AG20443 (cell line): ENCODE results near the gene NAPEPLD.
"Not testable (repeated sequence)": the region's sequence is repeated elsewhere in the genome, so short reads cannot be mapped to it uniquely, and the experiment has no call there.

Source experiments
- DNase-seq: peaks from one replicate; pipeline ENCODE4 v3.0.0; 2012; ENCODE audit warnings: low spot score, mixed read lengths

NAPEPLD gene

DNA sequence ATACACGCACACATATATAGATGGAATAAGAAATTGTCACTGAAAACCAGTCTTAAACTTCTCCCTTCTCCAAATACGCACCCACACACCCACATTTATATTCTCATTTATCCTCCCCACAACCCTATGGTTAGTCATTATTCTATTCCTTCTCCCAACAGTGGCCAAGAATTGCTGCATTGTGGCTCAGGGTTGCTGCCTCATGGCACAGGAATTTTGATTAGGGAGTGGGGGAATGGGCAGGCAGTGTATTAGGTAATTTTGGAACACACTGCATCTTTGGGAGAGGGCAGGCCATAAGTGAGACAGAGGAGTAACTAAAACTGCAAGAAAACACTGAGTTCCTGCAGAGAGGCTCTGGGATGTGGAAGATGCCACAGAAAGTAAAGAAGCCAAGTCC is 35.7 kb downstream of the NAPEPLD start:
- DNase-seq: peak; percentile 89

DNA sequence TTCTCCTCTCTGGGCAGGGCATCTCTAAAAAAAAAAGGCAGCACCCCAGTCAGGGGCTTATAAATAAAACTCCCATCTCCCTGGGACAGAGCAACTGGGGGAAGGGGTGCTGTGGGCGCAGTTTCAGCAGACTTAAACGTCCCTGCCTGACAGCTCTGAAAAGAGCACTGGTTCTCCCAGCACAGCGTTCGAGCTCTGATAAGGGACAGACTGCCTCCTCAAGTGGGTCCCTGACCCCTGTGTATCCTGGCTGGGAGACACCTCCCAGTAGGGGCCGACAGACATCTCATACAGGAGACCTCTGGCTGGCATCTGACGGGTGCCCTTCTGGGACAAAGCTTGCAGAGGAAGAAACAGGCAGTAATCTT is 42.2 kb downstream of the NAPEPLD start:
- DNase-seq: not testable (repeated sequence)

DNA sequence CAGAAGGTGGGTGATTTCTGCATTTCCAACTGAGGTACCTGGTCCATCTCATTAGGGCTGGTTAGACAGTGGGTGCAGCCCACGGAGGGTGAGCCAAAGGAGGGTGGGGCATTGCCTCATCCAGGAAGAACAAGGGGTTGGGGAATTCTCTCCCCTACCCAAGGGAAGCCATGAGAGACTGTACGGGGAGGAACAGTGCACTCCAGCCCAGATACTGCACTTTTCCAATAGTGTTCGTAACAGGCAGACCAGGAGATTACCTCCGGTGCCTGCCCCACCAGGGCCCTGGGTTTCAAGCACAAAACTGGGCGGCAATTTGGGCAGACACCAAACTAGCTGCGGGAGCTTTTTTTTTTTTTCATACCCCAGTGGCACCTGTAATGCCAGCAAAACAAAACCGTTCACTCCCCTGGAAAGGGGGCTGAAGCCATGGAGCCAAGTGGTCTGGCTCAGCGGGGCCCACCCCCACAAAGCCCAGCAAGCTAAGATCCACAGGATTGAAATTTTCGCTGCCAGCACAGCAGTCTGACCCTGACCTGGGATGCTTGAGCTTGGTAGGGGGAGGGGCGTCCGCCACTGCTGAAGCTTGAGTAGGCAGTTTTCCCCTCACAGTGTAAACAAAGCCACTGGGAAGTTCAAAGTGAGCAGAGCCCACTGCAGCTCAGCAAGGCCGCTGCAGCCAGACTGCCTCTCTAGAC is 42.7 kb downstream of the NAPEPLD start:
- DNase-seq: no peak

DNA sequence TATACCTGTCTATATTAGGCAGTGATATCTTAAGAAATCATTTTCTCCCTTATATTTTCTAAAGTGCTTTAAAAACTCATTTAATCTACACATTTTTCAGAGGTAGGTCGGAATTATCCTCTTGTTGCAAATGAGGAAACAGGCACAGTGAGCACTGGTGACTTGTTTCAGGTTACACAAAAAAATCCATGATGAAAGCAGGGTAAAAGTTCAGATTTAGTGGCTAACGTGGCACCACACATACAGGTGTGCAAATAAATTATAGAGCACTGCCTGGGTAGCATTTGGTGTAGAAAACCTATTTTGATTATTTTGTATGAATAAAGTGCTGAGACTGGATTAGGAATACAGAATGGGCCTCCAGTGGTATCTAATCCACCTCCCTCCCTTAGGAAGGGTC is 47.4 kb downstream of the NAPEPLD start:
- no peak for DNase-seq

DNA sequence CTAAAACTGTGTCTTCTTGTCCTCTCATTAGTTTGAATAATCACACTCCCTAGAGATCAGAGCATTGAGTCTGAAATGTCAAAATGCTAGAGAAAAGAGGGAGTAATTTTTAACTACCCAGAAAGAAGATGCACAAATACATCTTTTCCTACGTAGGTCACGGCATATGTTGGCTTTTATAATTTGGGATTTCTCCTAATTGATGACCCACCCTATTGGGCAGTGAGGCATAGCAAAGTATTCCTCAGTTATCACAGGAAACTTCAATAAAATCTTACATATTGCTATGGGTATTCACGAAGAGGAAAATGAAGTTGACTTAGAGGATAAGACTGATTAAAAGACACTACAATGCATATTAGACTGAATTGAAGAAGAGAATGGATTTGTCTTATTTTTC is 48.6 kb downstream of the NAPEPLD start:
- DNase-seq: no peak

DNA sequence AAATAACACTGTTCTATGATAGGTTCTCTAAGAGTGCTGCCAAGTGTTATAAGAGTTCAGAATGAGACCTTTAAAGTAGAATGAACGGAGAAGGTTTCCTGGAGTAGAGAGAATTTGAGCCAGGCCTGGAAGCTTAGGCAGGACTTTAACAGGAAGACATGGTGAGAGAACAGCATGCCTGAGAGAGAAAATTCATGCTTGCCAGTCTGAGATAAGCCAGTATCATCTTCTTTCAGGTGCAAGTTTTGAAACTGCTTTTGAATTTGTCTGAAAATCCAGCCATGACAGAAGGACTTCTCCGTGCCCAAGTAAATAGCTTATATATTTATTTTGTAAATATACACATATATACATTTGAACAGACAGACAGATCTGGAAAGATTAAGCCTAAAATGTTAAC is 51.9 kb downstream of the NAPEPLD start:
- no peak for DNase-seq

DNA sequence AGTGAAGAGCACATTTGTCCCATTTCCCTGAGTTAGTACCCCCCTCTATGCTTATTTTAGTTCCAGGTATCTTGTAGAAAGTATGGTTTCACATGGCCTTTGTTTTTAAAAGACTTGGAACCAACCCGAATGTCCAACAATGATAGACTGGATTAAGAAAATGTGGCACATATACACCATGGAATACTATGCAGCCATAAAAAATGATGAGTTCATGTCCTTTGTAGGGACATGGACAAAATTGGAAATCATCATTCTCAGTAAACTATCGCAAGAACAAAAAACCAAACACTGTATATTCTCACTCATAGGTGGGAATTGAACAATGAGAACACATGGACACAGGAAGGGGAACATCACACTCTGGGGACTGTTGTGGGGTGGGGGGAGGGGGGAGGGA is 53.3 kb downstream of the NAPEPLD start:
- not testable (repeated sequence) for DNase-seq

DNA sequence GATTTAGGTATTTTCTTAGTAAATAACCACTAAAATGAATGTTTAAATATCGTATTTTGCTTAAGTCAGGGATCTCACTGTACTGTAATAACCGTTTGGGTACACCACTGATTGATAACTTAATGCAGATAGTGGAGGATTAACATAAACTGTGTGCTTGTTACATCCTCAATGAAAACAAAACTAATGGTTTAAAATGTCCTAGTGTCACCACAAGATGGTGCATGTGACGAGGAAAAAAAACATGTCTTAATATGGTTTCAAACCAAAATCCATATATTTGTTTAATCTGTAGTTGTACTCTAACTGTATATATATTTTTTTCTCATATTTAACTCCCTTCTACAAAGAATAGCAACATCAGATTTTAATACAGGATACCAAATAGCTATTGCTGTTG is 54.8 kb downstream of the NAPEPLD start:
- DNase-seq: no peak

DNA sequence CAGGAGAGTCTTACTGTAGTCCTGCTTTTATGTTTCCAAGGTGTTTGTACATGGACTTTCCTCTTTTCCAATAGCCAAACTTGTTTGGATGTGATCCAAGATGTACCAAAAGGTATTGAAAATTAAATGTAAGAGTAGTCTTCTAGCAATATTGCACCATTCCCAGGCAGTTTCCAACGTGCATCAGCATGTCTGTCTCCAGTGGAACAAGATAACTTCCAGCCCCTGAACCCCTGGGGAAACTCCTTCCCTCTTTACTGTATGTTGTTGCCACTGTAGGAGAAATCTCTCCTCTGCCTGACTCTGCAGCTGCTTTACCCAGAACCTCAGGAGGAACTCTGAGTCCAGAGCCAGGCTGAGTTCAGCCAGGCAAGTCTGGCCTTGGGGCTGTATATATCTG is 55.5 kb downstream of the NAPEPLD start:
- DNase-seq: no peak

DNA sequence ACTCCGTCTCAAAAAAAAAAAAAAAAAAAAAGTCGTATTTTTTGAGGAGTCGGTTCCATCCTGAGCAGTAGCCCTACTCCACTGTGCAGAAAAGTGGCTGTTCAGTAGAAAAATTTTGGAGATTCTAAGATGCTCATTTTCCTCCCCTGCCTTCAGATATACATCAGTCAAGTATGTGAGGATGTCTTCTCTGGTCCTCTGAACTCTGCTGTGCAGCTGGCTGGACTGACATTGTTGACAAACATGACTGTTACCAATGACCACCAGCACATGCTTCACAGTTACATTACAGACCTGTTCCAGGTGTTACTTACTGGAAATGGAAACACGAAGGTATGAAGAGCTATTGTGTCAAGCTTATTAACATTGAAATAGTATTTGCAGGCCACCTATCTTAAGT is 56.6 kb downstream of the NAPEPLD start:
- DNase-seq: not testable (repeated sequence)

DNA sequence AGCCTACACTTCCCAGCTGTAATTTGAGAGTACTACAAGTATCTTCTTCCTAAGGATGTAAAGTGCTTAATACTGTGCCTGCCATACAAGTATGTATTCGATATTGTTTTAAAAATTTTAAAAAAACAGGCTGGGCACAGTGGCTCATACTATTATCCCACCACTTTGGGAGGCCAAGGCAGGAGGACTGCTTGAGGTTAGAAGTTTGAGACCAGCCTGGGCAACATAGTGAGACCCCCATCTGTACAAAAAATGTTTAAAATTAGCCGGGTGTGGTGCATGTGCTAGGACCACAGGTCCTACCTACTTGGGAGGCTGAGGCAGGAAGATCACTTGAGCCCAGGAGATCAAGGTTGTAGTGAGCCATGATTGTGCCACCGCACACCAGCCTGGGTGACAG is 65.7 kb downstream of the NAPEPLD start:
- DNase-seq: no peak

DNA sequence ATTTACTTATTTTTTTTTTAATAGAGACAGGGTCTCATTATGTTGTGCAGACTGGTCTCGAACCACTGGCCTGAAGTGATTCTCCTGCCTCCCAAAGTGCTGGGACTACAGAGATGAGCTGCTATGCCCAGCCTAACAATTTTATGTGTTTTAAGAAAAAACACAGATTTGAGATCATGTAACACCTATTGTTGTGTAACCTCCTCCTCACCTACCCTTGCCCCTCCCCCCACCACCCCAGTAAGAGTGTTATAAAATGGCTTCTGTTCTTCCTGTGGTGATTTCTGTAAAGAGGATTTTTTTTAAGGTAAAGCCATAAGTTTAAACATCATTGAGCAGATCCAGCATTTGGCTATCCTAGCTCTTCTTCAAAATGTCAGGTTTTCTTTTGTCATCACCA is 66.4 kb downstream of the NAPEPLD start:
- DNase-seq: no peak

DNA sequence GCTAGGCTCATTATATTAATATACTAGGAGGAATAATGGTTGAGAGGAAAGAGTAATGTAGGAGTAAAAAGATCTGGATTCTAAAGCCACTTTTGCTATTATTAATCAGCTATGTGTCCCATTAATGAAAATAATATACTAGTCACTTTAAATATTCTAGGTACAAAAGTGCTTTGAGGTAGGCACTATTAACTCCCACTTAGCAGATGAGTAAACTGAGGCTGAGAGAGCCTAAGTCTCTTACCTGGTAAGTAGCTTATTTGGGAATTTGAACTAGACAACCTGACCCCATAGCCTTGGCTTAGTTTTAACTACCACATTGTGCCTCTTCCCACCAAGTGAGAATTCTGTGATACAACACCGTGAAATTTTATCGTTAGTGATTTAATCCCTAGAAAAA is 68.0 kb downstream of the NAPEPLD start:
- no peak for DNase-seq

DNA sequence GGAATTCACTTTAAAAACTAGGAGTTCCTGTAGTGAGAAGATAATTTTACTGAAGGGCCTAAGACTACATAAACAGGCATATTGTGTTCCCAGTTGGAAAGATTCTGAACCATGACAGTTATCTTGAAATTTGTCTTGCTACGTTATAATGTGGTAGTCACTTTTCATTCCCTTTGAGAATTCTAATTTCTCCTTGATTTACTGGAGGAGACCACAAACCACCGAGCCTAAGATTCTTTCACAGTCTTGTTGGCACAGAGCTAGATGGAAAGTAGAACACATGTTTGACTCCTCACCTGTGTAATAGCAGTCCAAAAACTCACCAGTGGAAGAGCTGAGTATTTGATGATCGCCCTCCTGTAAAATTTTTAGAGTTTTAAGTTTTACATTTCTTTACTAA is 69.1 kb downstream of the NAPEPLD start:
- DNase-seq: no peak

DNA sequence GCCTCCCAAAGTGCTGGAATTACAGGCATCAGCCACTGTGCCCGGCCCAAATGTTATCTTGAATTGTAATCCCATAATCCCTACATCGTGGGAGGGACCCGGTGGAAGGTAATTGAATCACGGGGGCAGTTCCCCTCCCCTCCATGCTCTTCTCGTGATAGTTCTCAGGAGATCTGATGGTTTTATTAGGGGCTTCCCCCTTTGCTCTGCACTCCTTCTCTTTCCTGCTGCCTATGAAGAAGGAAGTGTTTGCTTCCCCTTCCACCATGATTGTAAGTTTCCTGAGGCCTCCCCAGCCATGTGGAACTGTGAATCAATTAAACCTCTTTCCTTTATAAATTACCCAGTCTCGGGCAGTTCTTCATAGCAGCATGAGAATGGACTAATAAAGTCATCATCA is 70.7 kb downstream of the NAPEPLD start:
- DNase-seq: not testable (repeated sequence)

DNA sequence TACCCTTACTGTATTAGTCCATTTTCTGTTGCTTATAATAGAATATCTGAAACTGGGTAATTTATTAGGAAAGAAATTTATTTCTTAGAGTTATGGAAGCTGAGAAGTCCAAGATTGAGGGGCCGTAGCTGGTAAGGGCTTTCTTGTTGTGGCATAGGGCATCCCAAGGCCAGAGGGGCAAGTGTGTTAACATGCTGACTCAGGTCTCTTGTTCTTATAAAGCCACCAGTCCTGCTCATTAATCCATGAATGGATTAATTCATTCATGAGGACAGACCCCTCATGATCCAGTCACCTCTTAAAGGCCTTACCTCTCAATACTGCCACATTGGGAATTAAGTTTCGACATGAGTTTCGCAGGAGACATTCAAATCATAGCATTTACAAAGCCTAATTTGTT is 71.6 kb downstream of the NAPEPLD start:
- DNase-seq: no peak

DNA sequence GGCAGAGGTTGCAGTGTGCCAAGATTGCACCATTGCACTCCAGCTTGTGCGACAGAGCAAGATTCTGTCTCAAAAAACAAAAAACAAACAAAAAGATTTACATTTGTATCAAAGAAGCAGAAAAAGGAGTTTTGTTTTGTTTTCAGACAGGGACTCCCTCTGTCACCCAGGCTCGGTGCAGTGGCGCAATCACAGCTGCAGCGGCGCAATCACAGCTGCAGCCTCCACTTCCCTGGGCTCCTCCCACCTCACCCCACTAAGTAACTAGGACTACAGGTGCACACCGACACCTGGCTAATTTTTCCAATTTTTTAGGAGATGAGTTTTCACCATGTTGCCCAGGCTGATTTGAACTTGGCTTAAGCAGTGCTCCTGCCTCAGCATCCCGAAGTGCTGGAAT is 72.1 kb downstream of the NAPEPLD start:
- no peak for DNase-seq

DNA sequence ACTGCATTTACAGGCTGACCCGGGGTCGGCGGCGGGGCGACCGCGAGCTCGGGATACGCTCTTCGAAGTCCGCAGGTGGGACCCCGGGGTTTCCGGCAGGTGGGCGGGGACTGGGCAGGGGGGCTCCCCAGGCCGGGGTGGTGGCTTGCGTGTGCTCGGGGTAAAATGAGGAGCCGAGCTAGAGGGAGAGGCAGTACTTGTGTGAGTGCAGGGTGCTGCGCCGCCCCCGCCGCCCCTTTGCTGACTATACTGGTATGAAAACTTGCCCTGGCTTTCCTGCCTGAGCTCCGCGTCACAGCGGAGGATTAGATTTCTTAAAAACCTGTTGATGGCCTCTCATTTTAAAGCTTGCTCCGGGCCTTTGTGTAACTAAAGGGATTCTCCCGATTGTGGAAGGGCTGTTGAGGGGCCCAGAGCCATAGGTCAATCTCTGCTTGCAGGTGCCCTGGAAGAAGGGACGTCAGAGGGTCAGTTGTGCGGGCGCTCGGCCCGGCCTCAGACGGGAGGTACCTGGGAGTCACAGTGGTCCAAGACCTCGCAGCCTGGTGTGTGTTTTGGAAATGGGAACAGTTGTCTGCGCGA is 73.5 kb downstream of the NAPEPLD start:
- DNase-seq: peak; percentile 54

DNA sequence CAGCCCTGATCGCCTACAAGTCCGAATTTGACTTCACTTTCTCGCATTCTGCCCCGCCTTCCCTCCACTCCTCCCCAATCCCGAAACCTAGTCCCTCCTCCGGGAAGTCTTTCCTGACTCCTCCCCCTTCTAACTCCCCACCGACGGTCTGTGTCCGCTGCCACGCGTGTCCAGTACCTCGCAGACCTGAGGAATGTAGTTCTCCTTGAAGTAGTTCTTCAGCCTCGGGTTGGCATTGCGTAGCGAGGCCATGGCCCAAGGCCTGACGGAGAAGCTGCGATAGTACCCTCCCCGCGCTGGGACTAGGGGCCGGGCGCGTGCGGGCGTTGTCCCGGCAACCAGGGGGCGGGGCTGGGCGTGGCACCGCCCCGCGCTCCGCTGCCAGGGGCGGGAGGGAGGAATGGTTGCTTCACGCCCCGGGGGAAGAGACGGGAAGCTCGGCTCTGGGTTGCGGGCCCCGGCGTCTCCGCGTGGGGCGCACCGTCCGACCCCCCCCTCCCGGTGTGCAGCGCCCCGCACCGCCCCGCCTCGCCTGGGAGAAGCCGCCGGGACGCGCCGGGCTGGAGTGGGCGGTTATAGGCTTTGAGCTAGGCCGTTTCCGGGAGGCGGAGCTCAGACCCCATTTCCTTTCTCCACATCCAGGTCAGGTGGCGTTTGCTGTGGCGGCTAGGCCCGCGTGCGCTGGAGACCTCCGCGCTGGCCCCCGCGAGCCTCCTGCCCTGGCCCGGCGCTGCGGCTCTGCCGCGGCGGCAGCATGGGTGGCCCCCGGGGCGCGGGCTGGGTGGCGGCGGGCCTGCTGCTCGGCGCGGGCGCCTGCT is 74.2 kb downstream of the NAPEPLD start, which contains the start of the genes ARMC10 and FBXL13:
Gene ARMC10, plus strand, starts transcription at position 622 of the 818 bp plus-strand sequence. Its CDS starts 133 bp downstream, at position 755.
Gene FBXL13, minus strand, starts transcription at position 278 of the 818 bp plus-strand sequence.
- DNase-seq: peak; percentile 96

DNA sequence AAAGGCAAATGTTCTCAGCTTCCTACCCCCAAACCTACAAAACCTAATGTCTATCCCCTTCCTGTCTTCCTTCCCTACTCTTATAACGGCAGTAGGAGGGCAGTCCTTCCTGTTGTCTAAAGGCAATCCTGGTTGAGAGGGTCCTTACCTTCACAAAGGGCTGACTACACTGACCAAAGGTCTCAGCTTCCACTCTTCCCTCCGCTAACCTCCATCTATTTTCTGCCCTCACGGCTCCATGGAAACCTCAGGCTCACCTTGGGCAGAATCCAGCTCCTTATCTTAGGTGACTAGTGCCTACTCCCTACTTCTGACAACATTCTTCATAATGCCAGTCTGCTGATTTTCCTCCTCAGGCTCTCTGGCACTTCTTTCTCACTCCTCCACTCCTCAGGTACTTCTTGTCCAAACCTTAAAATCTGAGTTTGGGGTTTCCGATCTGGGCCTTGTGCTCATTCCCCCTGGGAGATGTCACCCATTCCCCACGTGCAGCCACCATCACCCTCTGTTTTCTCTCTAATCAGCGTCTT is 74.8 kb downstream of the NAPEPLD start:
- DNase-seq: peak; percentile 11

DNA sequence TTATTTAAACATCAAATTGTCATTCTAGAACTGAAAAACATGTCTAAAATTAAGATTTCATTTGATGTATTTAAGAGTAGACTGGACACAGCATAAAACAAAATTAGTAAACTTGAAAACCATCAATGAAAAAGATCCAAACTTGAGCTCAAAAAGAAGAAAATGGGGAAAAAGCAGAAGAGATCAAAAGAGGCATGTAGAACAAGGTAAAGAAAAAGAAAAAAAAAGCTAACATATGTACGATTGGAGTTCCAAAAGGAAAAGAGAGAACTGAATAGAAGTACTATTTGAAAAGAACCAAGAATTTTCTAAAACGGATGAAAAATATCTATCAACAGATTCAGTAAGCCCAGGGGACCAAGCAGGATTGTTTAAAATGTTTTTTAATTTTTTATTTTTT is 77.9 kb downstream of the NAPEPLD start:
- DNase-seq: no peak

DNA sequence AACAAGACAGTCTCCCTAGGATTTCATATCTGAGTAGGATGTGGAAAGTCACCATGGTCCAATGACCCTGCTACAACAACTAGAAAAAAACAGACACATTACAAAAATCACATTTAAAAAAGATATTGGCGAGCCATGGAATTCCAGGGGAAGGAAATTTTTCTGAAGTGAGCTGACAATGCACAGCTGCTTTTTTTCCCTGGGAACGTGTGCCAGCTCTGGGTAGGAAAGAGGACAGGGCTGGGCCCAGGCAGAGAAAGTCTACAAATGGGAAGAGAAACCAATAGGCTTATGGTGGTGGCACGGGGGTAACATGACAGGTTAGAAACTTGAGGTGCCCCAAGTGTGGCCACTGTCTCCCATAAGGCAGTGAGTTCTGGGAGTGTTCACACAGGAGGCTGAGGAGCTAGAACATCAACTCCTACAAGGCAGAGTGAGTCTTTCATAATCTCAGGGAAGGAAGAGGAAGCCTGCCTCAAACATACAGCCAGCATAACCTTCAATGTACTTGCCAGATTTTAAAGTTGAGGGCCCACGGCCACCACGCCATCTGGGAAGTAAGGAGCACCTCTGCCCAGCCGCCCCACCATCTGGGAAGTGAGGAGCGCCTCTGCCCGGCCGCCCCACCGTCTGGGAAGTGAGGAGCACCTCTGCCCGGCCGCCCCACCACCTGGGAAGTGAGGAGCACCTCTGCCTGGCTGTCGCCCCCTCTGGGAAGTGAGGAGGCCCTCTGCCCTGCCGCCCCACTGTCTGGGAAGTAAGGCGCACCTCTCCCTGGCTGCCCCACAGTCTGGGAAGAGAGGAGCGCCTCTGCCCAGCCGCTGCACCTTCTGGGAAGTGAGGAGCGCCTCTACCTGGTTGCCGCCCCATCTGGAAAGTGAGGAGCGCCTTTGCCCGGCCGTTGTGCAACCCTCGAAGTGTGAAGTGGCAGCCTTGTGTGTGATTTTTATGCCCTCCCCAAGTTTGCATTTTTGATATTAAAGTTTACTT is 80.2 kb downstream of the NAPEPLD start:
- DNase-seq: no peak
